CMK (cell line): Measurements from ENCODE around the gene CCDC78.
"Not testable (repeated sequence)": the region's sequence is repeated elsewhere in the genome, so short reads cannot be mapped to it uniquely, and the experiment has no call there.

Source experiments
- DNase-seq: peaks from one replicate; pipeline ENCODE4 v3.0.0-alpha.2; 2010; ENCODE audit warnings: low read depth

The CCDC78 gene

GRCh38 chr16:722835-723633, 3.2 kb downstream of the CCDC78 start:
- DNase-seq = no peak

GRCh38 chr16:721765-722540, 4.3 kb downstream of the CCDC78 start:
- DNase-seq = no peak

- peak; percentile 72 for DNase-seq
Measured at GRCh38 chr16:720990-721764, 5.1 kb downstream of the CCDC78 start, which contains the start of gene ANTKMT. ANTKMT (plus strand) TSS chr16:721146; CDS start chr16:721275, 129 bp downstream.

- peak; percentile 58 for DNase-seq
Measured at GRCh38 chr16:720447-720989, 5.7 kb downstream of the CCDC78 start.

GRCh38 chr16:719815-720446, 6.3 kb downstream of the CCDC78 start:
- DNase-seq = no peak

GRCh38 chr16:718922-719321, 7.3 kb downstream of the CCDC78 start:
- no peak for DNase-seq

- no peak for DNase-seq
Measured at GRCh38 chr16:718389-718788, 7.9 kb downstream of the CCDC78 start.

- no peak for DNase-seq
Measured at GRCh38 chr16:717450-718245, 8.6 kb downstream of the CCDC78 start.

GRCh38 chr16:716768-717325, 9.4 kb downstream of the CCDC78 start:
- no peak for DNase-seq

- no peak for DNase-seq
Measured at GRCh38 chr16:716200-716568, 10.1 kb downstream of the CCDC78 start.

GRCh38 chr16:715477-716199, 10.6 kb downstream of the CCDC78 start:
- no peak for DNase-seq

- no peak for DNase-seq
Measured at GRCh38 chr16:714558-715476, 11.4 kb downstream of the CCDC78 start, which contains the start of gene METRN. METRN (plus strand) TSS chr16:715118; CDS start chr16:715290, 172 bp downstream.

GRCh38 chr16:714079-714478, 12.2 kb downstream of the CCDC78 start:
- no peak for DNase-seq

- DNase-seq = not testable (repeated sequence)
Measured at GRCh38 chr16:712740-713250, 13.4 kb downstream of the CCDC78 start.

GRCh38 chr16:711548-712320, 14.5 kb downstream of the CCDC78 start:
- no peak for DNase-seq

GRCh38 chr16:711084-711483, 15.2 kb downstream of the CCDC78 start:
- no peak for DNase-seq

- no peak for DNase-seq
Measured at GRCh38 chr16:710500-711075, 15.7 kb downstream of the CCDC78 start.
